Chondrocyte (in vitro differentiated cells): ENCODE measurements around the gene PLEKHJ1. TPM values are rescaled to one million over a fixed set of nuclear protein-coding genes. Genes with fewer than 3 reads are reported as not detected.

Source experiments
- DNase-seq: peaks from one replicate; pipeline ENCODE4 v3.0.0; 2021; ENCODE audit warnings: mixed read lengths, low spot score
- H3K27ac Mint-ChIP-seq: one replicate; pipeline ENCODE4 v1.8.0; 2021; ENCODE audit warnings: mild to moderate bottlenecking, moderate library complexity, mixed read lengths; ENCODE audit not compliant: unreplicated experiment
- H3K27me3 Mint-ChIP-seq: 2 replicates; pipeline ENCODE4 v1.8.0; 2021; ENCODE audit warnings: low read depth, mixed read lengths
- H3K36me3 Mint-ChIP-seq: 2 replicates; pipeline ENCODE4 v1.8.0; 2021; ENCODE audit warnings: low read depth, mixed read lengths
- H3K4me1 Mint-ChIP-seq: 2 replicates; pipeline ENCODE4 v1.8.0; 2021; ENCODE audit warnings: low read depth, mild to moderate bottlenecking, mixed read lengths
- H3K4me3 Mint-ChIP-seq: one replicate; pipeline ENCODE4 v1.8.0; 2021; ENCODE audit warnings: mild to moderate bottlenecking, moderate library complexity, mixed read lengths; ENCODE audit not compliant: unreplicated experiment
- H3K9me3 Mint-ChIP-seq: 2 replicates; pipeline ENCODE4 v1.8.0; 2021; ENCODE audit warnings: low read depth, mixed read lengths
- CTCF ChIP-seq: fragments of 200-600 bp; sonication (generic); IDR thresholded peaks from 2 replicates; pipeline ENCODE4 v1.5.0; 2021; ENCODE audit warnings: antibody characterized with exemption, mild to moderate bottlenecking, moderate library complexity
- total RNA-seq: library from RNA; stranded (reverse); gene quantifications from 3 replicates; pipeline ENCODE4 v1.2.1, GENCODE V29; 2021

Gene PLEKHJ1
- total RNA-seq, 1 donor from 2014 or later = 42.4 TPM

- peaks cover 5% of the 10 kb centered on the region for H3K36me3 Mint-ChIP-seq
- DNase-seq = no peak
- peaks cover 36% of the 10 kb centered on the region for H3K4me1 Mint-ChIP-seq
- H3K4me3 Mint-ChIP-seq = no peak overlapping the region
- peak overlapping the region; percentile 57 for H3K27ac Mint-ChIP-seq
- no peak for TF ChIP-seq CTCF
- no peaks in the 10 kb centered on the region for H3K27me3 Mint-ChIP-seq
- H3K9me3 Mint-ChIP-seq = no peaks in the 10 kb centered on the region
Observed at GRCh38 chr19:2233601-2234280, 2.4 kb downstream of the PLEKHJ1 start.

- H3K27ac Mint-ChIP-seq = peak overlapping the region; percentile 57
- H3K36me3 Mint-ChIP-seq = peaks cover 4% of the 10 kb centered on the region
- H3K27me3 Mint-ChIP-seq = no peaks in the 10 kb centered on the region
- H3K4me1 Mint-ChIP-seq = peaks cover 24% of the 10 kb centered on the region
- no peak for DNase-seq
- H3K9me3 Mint-ChIP-seq = no peaks in the 10 kb centered on the region
- TF ChIP-seq CTCF = no peak
- no peak overlapping the region for H3K4me3 Mint-ChIP-seq
Observed at GRCh38 chr19:2232286-2233151, 3.6 kb downstream of the PLEKHJ1 start.

GRCh38 chr19:2231621-2232221, 4.4 kb downstream of the PLEKHJ1 start:
- no peak for DNase-seq
- H3K27me3 Mint-ChIP-seq = no peaks in the 10 kb centered on the region
- H3K4me3 Mint-ChIP-seq = no peak overlapping the region
- TF ChIP-seq CTCF = peak; percentile 48
- H3K36me3 Mint-ChIP-seq = peaks cover 5% of the 10 kb centered on the region
- H3K27ac Mint-ChIP-seq = peak overlapping the region; percentile 54
- peaks cover 21% of the 10 kb centered on the region for H3K4me1 Mint-ChIP-seq
- no peaks in the 10 kb centered on the region for H3K9me3 Mint-ChIP-seq

GRCh38 chr19:2230807-2231533, 5.2 kb downstream of the PLEKHJ1 start:
- H3K9me3 Mint-ChIP-seq = no peaks in the 10 kb centered on the region
- H3K27me3 Mint-ChIP-seq = no peaks in the 10 kb centered on the region
- H3K27ac Mint-ChIP-seq = no peak overlapping the region
- TF ChIP-seq CTCF = no peak
- DNase-seq = no peak
- H3K4me1 Mint-ChIP-seq = peaks cover 18% of the 10 kb centered on the region
- peaks cover 5% of the 10 kb centered on the region for H3K36me3 Mint-ChIP-seq
- H3K4me3 Mint-ChIP-seq = no peak overlapping the region
